GM23338 (cell line): ENCODE data around the gene UGP2. TPM values are rescaled to one million over a fixed set of nuclear protein-coding genes. Genes with fewer than 3 reads are reported as not detected.

Source experiments
- ATAC-seq: fragments of 200-7000 bp; cut with Tn5 transposase; 3 replicates; pipeline ENCODE4 v1.9.1; 2020
- DNase-seq: peaks from one replicate; pipeline ENCODE4 v3.0.0-alpha.2; 2015; ENCODE audit warnings: low spot score
- H2AFZ ChIP-seq: fragments of 200-600 bp; sonication (generic); 2 replicates; pipeline ENCODE4 v1.8.0; 2016; ENCODE audit warnings: antibody characterized with exemption, mild to moderate bottlenecking, moderate library complexity
- H3F3A ChIP-seq: fragments of 200-600 bp; sonication (generic); replicated peaks from 2 replicates; pipeline ENCODE4 v1.8.0; 2017; ENCODE audit warnings: antibody characterized with exemption, mixed run types, low read depth
- H3K27ac ChIP-seq: fragments of 200-600 bp; sonication (generic); 2 replicates; pipeline ENCODE4 v1.6.1; 2016; ENCODE audit warnings: low read depth
- H3K27me3 ChIP-seq: fragments of 200-600 bp; sonication (generic); 2 replicates; pipeline ENCODE4 v1.8.0; 2016; ENCODE audit warnings: mild to moderate bottlenecking, mixed run types, moderate library complexity; ENCODE audit not compliant: insufficient read depth
- H3K36me3 ChIP-seq: fragments of 200-600 bp; sonication (generic); 2 replicates; pipeline ENCODE4 v1.8.0; 2016; ENCODE audit warnings: mild to moderate bottlenecking; ENCODE audit not compliant: insufficient read depth
- H3K4me1 ChIP-seq: fragments of 200-600 bp; sonication (generic); 2 replicates; pipeline ENCODE4 v1.8.0; 2016; ENCODE audit warnings: mild to moderate bottlenecking, moderate library complexity; ENCODE audit not compliant: insufficient read depth
- H3K4me2 ChIP-seq: fragments of 200-600 bp; sonication (generic); 2 replicates; pipeline ENCODE4 v1.7.1; 2017; ENCODE audit warnings: mixed run types
- H3K4me3 ChIP-seq: fragments of 200-600 bp; sonication (generic); 2 replicates; pipeline ENCODE4 v1.6.1; 2016; ENCODE audit warnings: mixed run types
- H3K79me2 ChIP-seq: fragments of 200-600 bp; sonication (generic); replicated peaks from 2 replicates; pipeline ENCODE4 v1.8.0; 2017; ENCODE audit warnings: mild to moderate bottlenecking; ENCODE audit not compliant: insufficient read depth
- H3K9me2 ChIP-seq: fragments of 200-600 bp; sonication (generic); 2 replicates; pipeline ENCODE4 v1.8.0; 2017; ENCODE audit not compliant: insufficient read depth
- H4K20me1 ChIP-seq: fragments of 200-600 bp; sonication (generic); replicated peaks from 2 replicates; pipeline ENCODE4 v1.8.0; 2017; ENCODE audit warnings: mild to moderate bottlenecking; ENCODE audit not compliant: insufficient read depth
- H3K27ac Mint-ChIP-seq: 2 replicates; pipeline ENCODE4 v1.8.0; 2020; ENCODE audit warnings: inconsistent platforms, mild to moderate bottlenecking, moderate library complexity, mixed read lengths
- H3K27me3 Mint-ChIP-seq: 3 replicates; pipeline ENCODE4 v1.8.0; 2022; ENCODE audit warnings: low read depth, mild to moderate bottlenecking, moderate library complexity, mixed read lengths, inconsistent platforms; ENCODE audit not compliant: insufficient read depth, poor library complexity
- H3K36me3 Mint-ChIP-seq: 3 replicates; pipeline ENCODE4 v1.8.0; 2021; ENCODE audit warnings: low read depth, mild to moderate bottlenecking, inconsistent platforms, moderate library complexity, mixed read lengths
- H3K4me1 Mint-ChIP-seq: 3 replicates; pipeline ENCODE4 v1.8.0; 2020; ENCODE audit warnings: mild to moderate bottlenecking, inconsistent platforms, mixed read lengths
- H3K4me3 Mint-ChIP-seq: 3 replicates; pipeline ENCODE4 v1.8.0; 2021; ENCODE audit warnings: moderate library complexity, mild to moderate bottlenecking, inconsistent platforms, mixed read lengths
- H3K9me3 Mint-ChIP-seq: 3 replicates; pipeline ENCODE4 v1.8.0; 2020; ENCODE audit warnings: moderate library complexity, mild to moderate bottlenecking, inconsistent platforms, mixed read lengths
- CREB1 ChIP-seq: fragments of 250-450 bp; sonication (Bioruptor Pico); IDR thresholded peaks from 2 replicates; pipeline ENCODE4 v1.5.0; 2020; ENCODE audit warnings: low read depth, mild to moderate bottlenecking, moderate library complexity
- EZH2 ChIP-seq: fragments of 200-600 bp; sonication (generic); IDR thresholded peaks from one replicate; pipeline ENCODE4 v1.8.0; 2017; ENCODE audit warnings: antibody characterized with exemption, mild to moderate bottlenecking, low read depth; ENCODE audit not compliant: unreplicated experiment
- EZH2phosphoT487 ChIP-seq: fragments of 200-600 bp; sonication (generic); IDR thresholded peaks from one replicate; pipeline ENCODE4 v1.8.1; 2018; ENCODE audit warnings: antibody characterized with exemption; ENCODE audit not compliant: unreplicated experiment
- JUNB ChIP-seq: IDR thresholded peaks from one replicate; pipeline ENCODE4 v1.6.1; 2016; ENCODE audit warnings: antibody characterized with exemption; ENCODE audit not compliant: unreplicated experiment
- NANOG ChIP-seq: IDR thresholded peaks from 2 replicates; pipeline ENCODE4 v1.6.1; 2016; ENCODE audit warnings: antibody characterized with exemption, borderline replicate concordance
- POLR2AphosphoS5 ChIP-seq: IDR thresholded peaks from 2 replicates; pipeline ENCODE4 v1.6.1; 2016; ENCODE audit warnings: antibody characterized with exemption, low read depth
- STAT1 ChIP-seq: IDR thresholded peaks from one replicate; pipeline ENCODE4 v1.6.1; 2016; ENCODE audit warnings: antibody characterized with exemption; ENCODE audit not compliant: unreplicated experiment
- ZNF114 ChIP-seq: fragments of 250-450 bp; sonication (Bioruptor Pico); IDR thresholded peaks from 2 replicates; pipeline ENCODE4 v1.5.0; 2020; ENCODE audit warnings: mild to moderate bottlenecking, moderate library complexity
- ZNF331 ChIP-seq: fragments of 250-450 bp; sonication (Bioruptor Pico); IDR thresholded peaks from 2 replicates; pipeline ENCODE4 v1.5.0; 2020; ENCODE audit warnings: low read depth, mild to moderate bottlenecking, moderate library complexity
- polyA plus RNA-seq: library from polyadenylated mRNA; unstranded; fragments of >200 nt; fragmentation: Nextera tagmentation; extraction: Ambion mirVana; gene quantifications from 2 replicates; pipeline ENCODE4 v1.2.1, GENCODE V29; 2016
- total RNA-seq: library from RNA; depleted of rRNA; stranded (reverse); fragments of >200 nt; shearing (Covaris generic); gene quantifications from 2 replicates; pipeline ENCODE4 v1.2.3, GENCODE V29; 2014
- TF ChIP-seq, protein P1 (sequence below): IDR thresholded peaks from one replicate; pipeline ENCODE4 v1.6.1; 2018; ENCODE audit warnings: antibody characterized with exemption; ENCODE audit not compliant: unreplicated experiment
- TF ChIP-seq, protein P2 (sequence below): IDR thresholded peaks from 2 replicates; pipeline ENCODE4 v1.6.1; 2016; ENCODE audit warnings: antibody characterized with exemption
- TF ChIP-seq, protein P3 (sequence below), 2 experiments: fragments of 200-600 bp in 1 of 2; sonication (generic) in 1 of 2; conservative IDR thresholded peaks; 2 replicates each; pipeline versions ENCODE4 v1.5.1 to v1.6.1; 2016 to 2017; ENCODE audit warnings: antibody characterized with exemption in 2 of 2, low read depth in 2 of 2, mild to moderate bottlenecking in 2 of 2, moderate library complexity in 1 of 2
- TF ChIP-seq, protein P4 (sequence below): fragments of 250-450 bp; sonication (Bioruptor Pico); IDR thresholded peaks from 2 replicates; pipeline ENCODE4 v1.5.0; 2020; ENCODE audit warnings: mild to moderate bottlenecking, moderate library complexity

Gene UGP2
- total and polyA plus RNA-seq, 2 experiments from 2014 or later = 744 to 943 TPM

DNA sequence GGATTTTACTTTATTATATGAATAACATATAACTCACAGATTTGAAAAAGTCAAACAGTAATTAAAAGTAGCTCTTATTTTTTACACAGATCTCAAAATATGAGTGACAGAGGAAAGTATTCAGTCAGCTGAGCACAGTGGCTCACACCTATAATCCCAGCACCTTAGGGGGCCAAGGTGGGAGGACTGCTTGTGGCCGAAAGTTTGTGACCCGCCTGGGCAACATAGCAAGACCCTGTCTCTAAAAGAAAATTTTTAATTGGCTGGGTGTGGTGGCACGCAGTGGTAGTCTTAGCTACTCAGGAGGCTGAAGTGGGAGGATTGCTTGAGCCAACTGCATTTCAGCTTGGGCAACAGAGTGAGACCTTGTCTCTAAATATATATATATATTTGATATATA is 19.2 kb upstream of the UGP2 start:
- no peaks in the 10 kb centered on the region for H3K27me3 ChIP-seq
- no peak overlapping the region for H2AFZ ChIP-seq
- H3F3A ChIP-seq = no peaks in the 10 kb centered on the region
- peaks cover 1% of the 10 kb centered on the region for H3K27me3 Mint-ChIP-seq
- peaks cover 11% of the 10 kb centered on the region for H3K4me1 ChIP-seq
- H3K9me2 ChIP-seq = no peaks in the 10 kb centered on the region
- no peak overlapping the region for H3K4me3 Mint-ChIP-seq
- DNase-seq (no peak), ATAC-seq (no peak)
- TF ChIP-seq ZNF114 (CRISPR knock-in tag) (no peak), ZNF331 (CRISPR knock-in tag) (no peak), CREB1 (no peak), POLR2AphosphoS5 (no peak), NANOG (no peak), STAT1 (no peak), EZH2 (no peak), JUNB (no peak), EZH2phosphoT487 (no peak)
- TF ChIP-seq, protein P1, sequence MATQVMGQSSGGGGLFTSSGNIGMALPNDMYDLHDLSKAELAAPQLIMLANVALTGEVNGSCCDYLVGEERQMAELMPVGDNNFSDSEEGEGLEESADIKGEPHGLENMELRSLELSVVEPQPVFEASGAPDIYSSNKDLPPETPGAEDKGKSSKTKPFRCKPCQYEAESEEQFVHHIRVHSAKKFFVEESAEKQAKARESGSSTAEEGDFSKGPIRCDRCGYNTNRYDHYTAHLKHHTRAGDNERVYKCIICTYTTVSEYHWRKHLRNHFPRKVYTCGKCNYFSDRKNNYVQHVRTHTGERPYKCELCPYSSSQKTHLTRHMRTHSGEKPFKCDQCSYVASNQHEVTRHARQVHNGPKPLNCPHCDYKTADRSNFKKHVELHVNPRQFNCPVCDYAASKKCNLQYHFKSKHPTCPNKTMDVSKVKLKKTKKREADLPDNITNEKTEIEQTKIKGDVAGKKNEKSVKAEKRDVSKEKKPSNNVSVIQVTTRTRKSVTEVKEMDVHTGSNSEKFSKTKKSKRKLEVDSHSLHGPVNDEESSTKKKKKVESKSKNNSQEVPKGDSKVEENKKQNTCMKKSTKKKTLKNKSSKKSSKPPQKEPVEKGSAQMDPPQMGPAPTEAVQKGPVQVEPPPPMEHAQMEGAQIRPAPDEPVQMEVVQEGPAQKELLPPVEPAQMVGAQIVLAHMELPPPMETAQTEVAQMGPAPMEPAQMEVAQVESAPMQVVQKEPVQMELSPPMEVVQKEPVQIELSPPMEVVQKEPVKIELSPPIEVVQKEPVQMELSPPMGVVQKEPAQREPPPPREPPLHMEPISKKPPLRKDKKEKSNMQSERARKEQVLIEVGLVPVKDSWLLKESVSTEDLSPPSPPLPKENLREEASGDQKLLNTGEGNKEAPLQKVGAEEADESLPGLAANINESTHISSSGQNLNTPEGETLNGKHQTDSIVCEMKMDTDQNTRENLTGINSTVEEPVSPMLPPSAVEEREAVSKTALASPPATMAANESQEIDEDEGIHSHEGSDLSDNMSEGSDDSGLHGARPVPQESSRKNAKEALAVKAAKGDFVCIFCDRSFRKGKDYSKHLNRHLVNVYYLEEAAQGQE = no peak
- TF ChIP-seq, protein P2, sequence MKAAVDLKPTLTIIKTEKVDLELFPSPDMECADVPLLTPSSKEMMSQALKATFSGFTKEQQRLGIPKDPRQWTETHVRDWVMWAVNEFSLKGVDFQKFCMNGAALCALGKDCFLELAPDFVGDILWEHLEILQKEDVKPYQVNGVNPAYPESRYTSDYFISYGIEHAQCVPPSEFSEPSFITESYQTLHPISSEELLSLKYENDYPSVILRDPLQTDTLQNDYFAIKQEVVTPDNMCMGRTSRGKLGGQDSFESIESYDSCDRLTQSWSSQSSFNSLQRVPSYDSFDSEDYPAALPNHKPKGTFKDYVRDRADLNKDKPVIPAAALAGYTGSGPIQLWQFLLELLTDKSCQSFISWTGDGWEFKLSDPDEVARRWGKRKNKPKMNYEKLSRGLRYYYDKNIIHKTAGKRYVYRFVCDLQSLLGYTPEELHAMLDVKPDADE = no peak
- TF ChIP-seq, protein P3, sequence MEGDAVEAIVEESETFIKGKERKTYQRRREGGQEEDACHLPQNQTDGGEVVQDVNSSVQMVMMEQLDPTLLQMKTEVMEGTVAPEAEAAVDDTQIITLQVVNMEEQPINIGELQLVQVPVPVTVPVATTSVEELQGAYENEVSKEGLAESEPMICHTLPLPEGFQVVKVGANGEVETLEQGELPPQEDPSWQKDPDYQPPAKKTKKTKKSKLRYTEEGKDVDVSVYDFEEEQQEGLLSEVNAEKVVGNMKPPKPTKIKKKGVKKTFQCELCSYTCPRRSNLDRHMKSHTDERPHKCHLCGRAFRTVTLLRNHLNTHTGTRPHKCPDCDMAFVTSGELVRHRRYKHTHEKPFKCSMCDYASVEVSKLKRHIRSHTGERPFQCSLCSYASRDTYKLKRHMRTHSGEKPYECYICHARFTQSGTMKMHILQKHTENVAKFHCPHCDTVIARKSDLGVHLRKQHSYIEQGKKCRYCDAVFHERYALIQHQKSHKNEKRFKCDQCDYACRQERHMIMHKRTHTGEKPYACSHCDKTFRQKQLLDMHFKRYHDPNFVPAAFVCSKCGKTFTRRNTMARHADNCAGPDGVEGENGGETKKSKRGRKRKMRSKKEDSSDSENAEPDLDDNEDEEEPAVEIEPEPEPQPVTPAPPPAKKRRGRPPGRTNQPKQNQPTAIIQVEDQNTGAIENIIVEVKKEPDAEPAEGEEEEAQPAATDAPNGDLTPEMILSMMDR (conservative IDR thresholded peaks at IDR 0.05; ENCODE audit: low read depth in 2 of 2) = no peak
- TF ChIP-seq, protein P4, sequence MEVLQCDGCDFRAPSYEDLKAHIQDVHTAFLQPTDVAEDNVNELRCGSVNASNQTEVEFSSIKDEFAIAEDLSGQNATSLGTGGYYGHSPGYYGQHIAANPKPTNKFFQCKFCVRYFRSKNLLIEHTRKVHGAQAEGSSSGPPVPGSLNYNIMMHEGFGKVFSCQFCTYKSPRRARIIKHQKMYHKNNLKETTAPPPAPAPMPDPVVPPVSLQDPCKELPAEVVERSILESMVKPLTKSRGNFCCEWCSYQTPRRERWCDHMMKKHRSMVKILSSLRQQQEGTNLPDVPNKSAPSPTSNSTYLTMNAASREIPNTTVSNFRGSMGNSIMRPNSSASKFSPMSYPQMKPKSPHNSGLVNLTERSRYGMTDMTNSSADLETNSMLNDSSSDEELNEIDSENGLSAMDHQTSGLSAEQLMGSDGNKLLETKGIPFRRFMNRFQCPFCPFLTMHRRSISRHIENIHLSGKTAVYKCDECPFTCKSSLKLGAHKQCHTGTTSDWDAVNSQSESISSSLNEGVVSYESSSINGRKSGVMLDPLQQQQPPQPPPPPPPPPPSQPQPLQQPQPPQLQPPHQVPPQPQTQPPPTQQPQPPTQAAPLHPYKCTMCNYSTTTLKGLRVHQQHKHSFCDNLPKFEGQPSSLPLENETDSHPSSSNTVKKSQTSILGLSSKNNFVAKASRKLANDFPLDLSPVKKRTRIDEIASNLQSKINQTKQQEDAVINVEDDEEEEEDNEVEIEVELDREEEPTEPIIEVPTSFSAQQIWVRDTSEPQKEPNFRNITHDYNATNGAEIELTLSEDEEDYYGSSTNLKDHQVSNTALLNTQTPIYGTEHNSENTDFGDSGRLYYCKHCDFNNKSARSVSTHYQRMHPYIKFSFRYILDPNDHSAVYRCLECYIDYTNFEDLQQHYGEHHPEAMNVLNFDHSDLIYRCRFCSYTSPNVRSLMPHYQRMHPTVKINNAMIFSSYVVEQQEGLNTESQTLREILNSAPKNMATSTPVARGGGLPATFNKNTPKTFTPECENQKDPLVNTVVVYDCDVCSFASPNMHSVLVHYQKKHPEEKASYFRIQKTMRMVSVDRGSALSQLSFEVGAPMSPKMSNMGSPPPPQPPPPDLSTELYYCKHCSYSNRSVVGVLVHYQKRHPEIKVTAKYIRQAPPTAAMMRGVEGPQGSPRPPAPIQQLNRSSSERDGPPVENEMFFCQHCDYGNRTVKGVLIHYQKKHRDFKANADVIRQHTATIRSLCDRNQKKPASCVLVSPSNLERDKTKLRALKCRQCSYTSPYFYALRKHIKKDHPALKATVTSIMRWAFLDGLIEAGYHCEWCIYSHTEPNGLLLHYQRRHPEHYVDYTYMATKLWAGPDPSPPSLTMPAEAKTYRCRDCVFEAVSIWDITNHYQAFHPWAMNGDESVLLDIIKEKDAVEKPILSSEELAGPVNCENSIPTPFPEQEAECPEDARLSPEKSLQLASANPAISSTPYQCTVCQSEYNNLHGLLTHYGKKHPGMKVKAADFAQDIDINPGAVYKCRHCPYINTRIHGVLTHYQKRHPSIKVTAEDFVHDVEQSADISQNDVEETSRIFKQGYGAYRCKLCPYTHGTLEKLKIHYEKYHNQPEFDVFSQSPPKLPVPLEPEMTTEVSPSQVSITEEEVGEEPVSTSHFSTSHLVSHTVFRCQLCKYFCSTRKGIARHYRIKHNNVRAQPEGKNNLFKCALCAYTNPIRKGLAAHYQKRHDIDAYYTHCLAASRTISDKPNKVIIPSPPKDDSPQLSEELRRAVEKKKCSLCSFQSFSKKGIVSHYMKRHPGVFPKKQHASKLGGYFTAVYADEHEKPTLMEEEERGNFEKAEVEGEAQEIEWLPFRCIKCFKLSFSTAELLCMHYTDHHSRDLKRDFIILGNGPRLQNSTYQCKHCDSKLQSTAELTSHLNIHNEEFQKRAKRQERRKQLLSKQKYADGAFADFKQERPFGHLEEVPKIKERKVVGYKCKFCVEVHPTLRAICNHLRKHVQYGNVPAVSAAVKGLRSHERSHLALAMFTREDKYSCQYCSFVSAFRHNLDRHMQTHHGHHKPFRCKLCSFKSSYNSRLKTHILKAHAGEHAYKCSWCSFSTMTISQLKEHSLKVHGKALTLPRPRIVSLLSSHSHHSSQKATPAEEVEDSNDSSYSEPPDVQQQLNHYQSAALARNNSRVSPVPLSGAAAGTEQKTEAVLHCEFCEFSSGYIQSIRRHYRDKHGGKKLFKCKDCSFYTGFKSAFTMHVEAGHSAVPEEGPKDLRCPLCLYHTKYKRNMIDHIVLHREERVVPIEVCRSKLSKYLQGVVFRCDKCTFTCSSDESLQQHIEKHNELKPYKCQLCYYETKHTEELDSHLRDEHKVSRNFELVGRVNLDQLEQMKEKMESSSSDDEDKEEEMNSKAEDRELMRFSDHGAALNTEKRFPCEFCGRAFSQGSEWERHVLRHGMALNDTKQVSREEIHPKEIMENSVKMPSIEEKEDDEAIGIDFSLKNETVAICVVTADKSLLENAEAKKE = no peak
- H3K4me3 ChIP-seq = no peak overlapping the region
- H3K4me2 ChIP-seq = no peak overlapping the region
- H3K9me3 Mint-ChIP-seq = no peaks in the 10 kb centered on the region
- no peaks in the 10 kb centered on the region for H4K20me1 ChIP-seq
- H3K79me2 ChIP-seq = no peaks in the 10 kb centered on the region
- no peaks in the 10 kb centered on the region for H3K36me3 Mint-ChIP-seq
- H3K36me3 ChIP-seq = no peaks in the 10 kb centered on the region
- no peak overlapping the region for H3K27ac ChIP-seq
- H3K4me1 Mint-ChIP-seq = peaks cover 23% of the 10 kb centered on the region
- H3K27ac Mint-ChIP-seq = no peak overlapping the region
